H1 (cell line): ENCODE data around the gene C9. TPM values are rescaled to one million over a fixed set of nuclear protein-coding genes. Genes with fewer than 3 reads are reported as not detected.

ENCODE experiments used
- CTCF ChIA-PET: fragments of 300-600 bp; sonication (Branson Sonifier 250); formaldehyde crosslinking; loops from one replicate; lab custom pipeline; 2021; ENCODE audit not compliant: partially characterized antibody; lab: Charles Lee
- POLR2A ChIA-PET: fragments of 300-600 bp; sonication (Branson Sonifier 250); formaldehyde crosslinking; loops from one replicate; lab custom pipeline; 2021; ENCODE audit warnings: inconsistent platforms; ENCODE audit not compliant: partially characterized antibody; lab: Charles Lee
- DNase-seq, 2 experiments: peaks; one replicate each; pipeline versions ENCODE4 v3.0.0 to v3.0.0-alpha.2; 2010 to 2022; ENCODE audit warnings: low spot score in 2 of 2, low read depth in 1 of 2, mixed read lengths in 1 of 2
- FAIRE-seq: peaks from 2 replicates; lab custom pipeline; 2011; peaks lifted over from hg19 to GRCh38; lab: Jason Lieb, UNC
- H2AFZ ChIP-seq: 2 replicates; pipeline ENCODE4 v1.8.1; 2012; ENCODE audit warnings: low read length, inconsistent platforms
- H2AK5ac ChIP-seq: 2 replicates; pipeline ENCODE4 v1.6.1; 2013; ENCODE audit warnings: low read depth, low read length
- H2BK120ac ChIP-seq: replicated peaks from 2 replicates; pipeline ENCODE3; 2013; ENCODE audit warnings: low read depth, low read length, inconsistent platforms
- H2BK12ac ChIP-seq: 2 replicates; pipeline ENCODE4 v1.6.1; 2013; ENCODE audit warnings: low read depth, low read length
- H2BK15ac ChIP-seq: 2 replicates; pipeline ENCODE4 v1.6.1; 2013; ENCODE audit warnings: low read length
- H2BK20ac ChIP-seq: 2 replicates; pipeline ENCODE4 v1.6.1; 2013; ENCODE audit warnings: low read length
- H2BK5ac ChIP-seq: 2 replicates; pipeline ENCODE4 v1.6.1; 2013; ENCODE audit warnings: low read depth, low read length
- H3K14ac ChIP-seq: 2 replicates; pipeline ENCODE4 v1.6.1; 2013; ENCODE audit warnings: inconsistent platforms; ENCODE audit not compliant: insufficient read length
- H3K18ac ChIP-seq: 2 replicates; pipeline ENCODE4 v1.6.1; 2013; ENCODE audit warnings: low read length; ENCODE audit errors: extremely low read depth
- H3K23ac ChIP-seq: 2 replicates; pipeline ENCODE4 v1.6.1; 2013; ENCODE audit warnings: inconsistent platforms; ENCODE audit not compliant: insufficient read length
- H3K23me2 ChIP-seq: 2 replicates; pipeline ENCODE4 v1.6.1; 2013; ENCODE audit warnings: low read depth, low read length
- H3K27ac ChIP-seq: 2 replicates; pipeline ENCODE4 v1.6.1; 2011; ENCODE audit warnings: low read depth, low read length, inconsistent platforms
- H3K27me3 ChIP-seq, 4 experiments: replicated peaks in 1 of 4; 1 replicate in 1 of 4; 2 replicates in 3 of 4; pipeline versions ENCODE4 v1.6.1 to v1.8.1; 2011 to 2013; ENCODE audit warnings: low read length in 3 of 4, mild to moderate bottlenecking in 3 of 4, inconsistent platforms in 2 of 4, mixed read lengths in 2 of 4, moderate library complexity in 1 of 4; ENCODE audit not compliant: control insufficient read depth in 3 of 4, insufficient read depth in 3 of 4; ENCODE audit errors: extremely low read depth in 1 of 4
- H3K36me3 ChIP-seq, 4 experiments: 2 replicates each; pipeline versions ENCODE4 v1.6.1 to v1.8.1; 2011 to 2013; ENCODE audit warnings: mild to moderate bottlenecking in 4 of 4, low read length in 3 of 4, moderate library complexity in 2 of 4, control low read depth in 1 of 4, inconsistent platforms in 1 of 4; ENCODE audit not compliant: insufficient read depth in 4 of 4, control insufficient read depth in 2 of 4
- H3K4ac ChIP-seq: replicated peaks from 2 replicates; pipeline ENCODE3; 2013; ENCODE audit warnings: low read length, low read depth, mixed read lengths, inconsistent platforms; ENCODE audit not compliant: insufficient read length
- H3K4me1 ChIP-seq, 4 experiments: replicated peaks in 1 of 4; 1 replicate in 1 of 4; 2 replicates in 3 of 4; pipeline versions ENCODE4 v1.6.1 to v1.8.1; 2011 to 2013; ENCODE audit warnings: low read length in 3 of 4, inconsistent platforms in 2 of 4, mixed read lengths in 1 of 4; ENCODE audit not compliant: insufficient read depth in 4 of 4, control insufficient read depth in 3 of 4
- H3K4me2 ChIP-seq, 2 experiments: 2 replicates each; pipeline versions ENCODE4 v1.6.1 to v1.8.1; 2011 to 2013; ENCODE audit warnings: low read depth in 2 of 2, low read length in 2 of 2, control low read depth in 1 of 2, inconsistent platforms in 1 of 2, mild to moderate bottlenecking in 1 of 2; ENCODE audit not compliant: insufficient read depth in 1 of 2
- H3K4me3 ChIP-seq, 4 experiments: fragments of 200-600, 300-600 bp in 1 of 4; sonication (generic), shearing (Covaris generic), sonication (Bioruptor Twin) in 1 of 4; 2 replicates each; pipeline versions ENCODE4 v1.5.1 to v1.8.1; 2011 to 2016; ENCODE audit warnings: low read length in 4 of 4, low read depth in 3 of 4, control low read depth in 2 of 4, inconsistent platforms in 2 of 4, mild to moderate bottlenecking in 2 of 4, mixed read lengths in 1 of 4, moderate library complexity in 1 of 4; ENCODE audit not compliant: insufficient read depth in 2 of 4; ENCODE audit errors: extremely low read depth in 1 of 4
- H3K56ac ChIP-seq: replicated peaks from 2 replicates; pipeline ENCODE3; 2013; ENCODE audit warnings: low read depth, mild to moderate bottlenecking, mixed read lengths, low read length, inconsistent platforms; ENCODE audit not compliant: insufficient read length
- H3K79me1 ChIP-seq: 2 replicates; pipeline ENCODE4 v1.6.1; 2013; ENCODE audit warnings: low read depth, low read length, control low read depth
- H3K79me2 ChIP-seq, 2 experiments: 2 replicates each; pipeline versions ENCODE4 v1.6.1 to v1.8.1; 2012 to 2013; ENCODE audit warnings: low read length in 2 of 2, mild to moderate bottlenecking in 2 of 2, inconsistent platforms in 1 of 2; ENCODE audit not compliant: insufficient read depth in 2 of 2, control insufficient read depth in 1 of 2
- H3K9ac ChIP-seq, 4 experiments: replicated peaks in 1 of 4; 1 replicate in 1 of 4; 2 replicates in 3 of 4; pipeline versions ENCODE4 v1.6.1 to v1.8.1; 2011 to 2013; ENCODE audit warnings: low read depth in 3 of 4, low read length in 3 of 4, control low read depth in 2 of 4, mild to moderate bottlenecking in 2 of 4, moderate library complexity in 2 of 4, inconsistent platforms in 1 of 4; ENCODE audit errors: extremely low read depth in 1 of 4
- H3K9me3 ChIP-seq, 2 experiments: 2 replicates each; pipeline versions ENCODE4 v1.6.1 to v1.8.1; 2012 to 2013; ENCODE audit warnings: mild to moderate bottlenecking in 2 of 2, moderate library complexity in 2 of 2, control low read depth in 1 of 2, inconsistent platforms in 1 of 2, low read depth in 1 of 2, low read length in 1 of 2, mixed read lengths in 1 of 2; ENCODE audit not compliant: insufficient read depth in 2 of 2
- H4K20me1 ChIP-seq, 2 experiments: replicated peaks in 1 of 2; 2 replicates each; pipeline versions ENCODE3 to v1.8.1; 2011 to 2013; ENCODE audit warnings: inconsistent platforms in 2 of 2, low read length in 2 of 2, mild to moderate bottlenecking in 1 of 2; ENCODE audit not compliant: insufficient read depth in 2 of 2, control insufficient read depth in 1 of 2
- H4K5ac ChIP-seq: 2 replicates; pipeline ENCODE4 v1.6.1; 2013; ENCODE audit warnings: low read length, low read depth, mixed read lengths, inconsistent platforms; ENCODE audit not compliant: insufficient read length
- H4K8ac ChIP-seq: 2 replicates; pipeline ENCODE4 v1.8.0; 2013; ENCODE audit warnings: mild to moderate bottlenecking, moderate library complexity, low read length, inconsistent platforms; ENCODE audit not compliant: insufficient read depth; ENCODE audit errors: extremely low read depth
- H4K91ac ChIP-seq: replicated peaks from 2 replicates; pipeline ENCODE3; 2013; ENCODE audit warnings: low read length, mixed read lengths, inconsistent platforms; ENCODE audit not compliant: insufficient read length
- RBBP5 ChIP-seq: IDR thresholded peaks from 2 replicates; pipeline ENCODE4 v1.7.1; 2012; ENCODE audit warnings: low read depth, mild to moderate bottlenecking, inconsistent platforms, low read length, moderate library complexity, borderline replicate concordance
- RFX5 ChIP-seq: IDR thresholded peaks from 2 replicates; pipeline ENCODE4 v1.6.1; 2011; ENCODE audit warnings: low read depth, low read length, improper control_type of control experiment, borderline replicate concordance
- WGBS, 2 experiments: shearing (Covaris generic) in 1 of 2; methylation state at CpG; one replicate each; pipeline versions ENCODE4 v1.1.6 to v1.1.7; 2013 to 2015; ENCODE audit warnings: low lambda C conversion rate in 2 of 2, mixed read lengths in 2 of 2, inconsistent platforms in 1 of 2, low coverage in 1 of 2, missing lambda C conversion rate in 1 of 2; ENCODE audit not compliant: insufficient replicate concordance in 2 of 2, insufficient coverage in 1 of 2, insufficient read length in 1 of 2; ENCODE audit errors: extremely low coverage in 1 of 2, missing lambda C conversion rate in 1 of 2; 5-methylcytosine and 5-hydroxymethylcytosine counted together
- polyA plus RNA-seq, 7 experiments: library from polyadenylated mRNA; depleted of rRNA in 3 of 7; stranded (reverse) in 5 of 7; unstranded in 2 of 7; fragments of >200 nt in 5 of 7; fragments of 200-250 nt in 2 of 7; gene quantifications; 1 replicate in 5 of 7; 2 replicates in 1 of 7; 4 replicates in 1 of 7; pipeline versions ENCODE4 v1.2.1 to v1.2.3, GENCODE V29; 2011 to 2013; ENCODE audit warnings: missing spikeins in 2 of 7, mixed read lengths in 2 of 7
- total RNA-seq: library from RNA; stranded (reverse); fragmentation: NEBNext Ultra II Directional; extraction: Animal tissue kit (Norgen Biotek cat#: 25700); gene quantifications from 2 replicates; pipeline ENCODE4 v1.2.1, GENCODE V29; 2021

C9 gene
- total and polyA plus RNA-seq, 2 of the 8 experiments (the other 6 are each of a cell fraction or from before 2014, with no cell fraction given) = not detected

GRCh38 chr5:39238366-39239105 is 125.8 kb downstream of the C9 start:
- POLR2A ChIA-PET = no interaction called here
- Histone ChIP-seq H2BK20ac (no peak overlapping the region), H3K4me1 (no peaks in the 10 kb centered on the region), H3K27me3 (peaks cover 0 to 1% (median 0%) of the 10 kb centered on the region in 4 experiments; a peak in 1 of 7 replicates), H3K56ac (no peak overlapping the region), H3K9me3 (0 out of 4 replicates have a peak, but pooled peaks cover 0 to 2% of the 10 kb centered on the region in 2 experiments), H3K18ac (no peak overlapping the region), H3K23ac (no peak overlapping the region), H3K14ac (no peak overlapping the region), H3K23me2 (no peaks in the 10 kb centered on the region), H3K79me1 (no peaks in the 10 kb centered on the region), H3K27ac (no peak overlapping the region), H3K9ac (no peak overlapping the region), H4K91ac (no peak overlapping the region), H3K4me2 (no peak overlapping the region), H2AK5ac (no peak overlapping the region), H3K4ac (no peak overlapping the region), H2BK12ac (no peak overlapping the region), H2AFZ (no peak overlapping the region; the same call in 1 of the 2 replicates), H4K20me1 (no peaks in the 10 kb centered on the region), H3K4me3 (no peak overlapping the region), H3K79me2 (no peaks in the 10 kb centered on the region), H2BK5ac (no peak overlapping the region), H4K5ac (no peak overlapping the region), H2BK15ac (no peak overlapping the region), H2BK120ac (no peak overlapping the region), H3K36me3 (no peaks in the 10 kb centered on the region), H4K8ac (no peak overlapping the region)
- WGBS, 2 experiments = 85% methylated on average over 3 of the region's 3 CpGs; no CpG with 5 or more reads in 1 of the 2 experiments
- DNase-seq (no peak), FAIRE-seq (no peak)
- CTCF ChIA-PET = interaction anchor here (1.0 to 1.8 kb wide), 2 partner anchors 21 kb away, joined by 6 to 7 read pairs; no protein-coding TSS in a partner anchor
- TF ChIP-seq RBBP5 (no peak), RFX5 (no peak)
